GM23248 (cell line): ENCODE data around the gene CEP295NL. TPM values are rescaled to one million over a fixed set of nuclear protein-coding genes. Genes with fewer than 3 reads are reported as not detected.
"Not testable (repeated sequence)": the region's sequence is repeated elsewhere in the genome, so short reads cannot be mapped to it uniquely, and the experiment has no call there.

Experiments
- DNase-seq: peaks from one replicate; pipeline ENCODE4 v3.0.0-alpha.2; 2015
- H2AFZ ChIP-seq: fragments of 200-600 bp; sonication (generic); 2 replicates; pipeline ENCODE4 v1.6.1; 2016; ENCODE audit warnings: antibody characterized with exemption
- H3F3A ChIP-seq: fragments of 200-600 bp; sonication (generic); 2 replicates; pipeline ENCODE4 v1.6.1; 2016; ENCODE audit warnings: mild to moderate bottlenecking, antibody characterized with exemption, mixed run types; ENCODE audit not compliant: insufficient read depth
- H3K27ac ChIP-seq: fragments of 200-600 bp; sonication (generic); 2 replicates; pipeline ENCODE4 v1.5.1; 2016; ENCODE audit warnings: mild to moderate bottlenecking
- H3K27me3 ChIP-seq: fragments of 200-600 bp; sonication (generic); replicated peaks from 2 replicates; pipeline ENCODE4 v1.6.1; 2016; ENCODE audit warnings: mild to moderate bottlenecking; ENCODE audit not compliant: insufficient read depth
- H3K36me3 ChIP-seq: fragments of 200-600 bp; sonication (generic); 2 replicates; pipeline ENCODE4 v1.6.1; 2016; ENCODE audit warnings: low read depth, mild to moderate bottlenecking
- H3K4me1 ChIP-seq: fragments of 200-600 bp; sonication (generic); 2 replicates; pipeline ENCODE4 v1.6.1; 2016; ENCODE audit warnings: mild to moderate bottlenecking; ENCODE audit not compliant: insufficient read depth
- H3K4me2 ChIP-seq: fragments of 200-600 bp; sonication (generic); one replicate; pipeline ENCODE4 v1.6.1; 2016; ENCODE audit warnings: mild to moderate bottlenecking; ENCODE audit not compliant: unreplicated experiment
- H3K4me3 ChIP-seq: fragments of 200-600 bp; sonication (generic); 2 replicates; pipeline ENCODE4 v1.5.1; 2016; ENCODE audit warnings: mild to moderate bottlenecking
- H3K79me2 ChIP-seq: fragments of 200-600 bp; sonication (generic); 2 replicates; pipeline ENCODE4 v1.6.1; 2016; ENCODE audit warnings: mild to moderate bottlenecking; ENCODE audit not compliant: insufficient read depth
- H3K9ac ChIP-seq: fragments of 200-600 bp; sonication (generic); 2 replicates; pipeline ENCODE4 v1.6.1; 2016; ENCODE audit warnings: mild to moderate bottlenecking
- H3K9me2 ChIP-seq: fragments of 200-600 bp; sonication (generic); 2 replicates; pipeline ENCODE4 v1.6.1; 2016; ENCODE audit warnings: mixed run types, mild to moderate bottlenecking, moderate library complexity; ENCODE audit not compliant: insufficient read depth
- H3K9me3 ChIP-seq: fragments of 200-600 bp; sonication (generic); one replicate; pipeline ENCODE4 v1.6.1; 2017; ENCODE audit warnings: low read depth
- H4K20me1 ChIP-seq: fragments of 200-600 bp; sonication (generic); 2 replicates; pipeline ENCODE4 v1.6.0; 2016; ENCODE audit not compliant: insufficient read depth
- EZH2 ChIP-seq: fragments of 200-600 bp; sonication (generic); IDR thresholded peaks from 2 replicates; pipeline ENCODE4 v1.6.1; 2018; ENCODE audit warnings: antibody characterized with exemption, mild to moderate bottlenecking; ENCODE audit not compliant: insufficient read depth, poor library complexity, severe bottlenecking
- EZH2phosphoT487 ChIP-seq: fragments of 200-600 bp; sonication (generic); IDR thresholded peaks from 2 replicates; pipeline ENCODE4 v1.6.1; 2018; ENCODE audit warnings: antibody characterized with exemption, moderate library complexity, mild to moderate bottlenecking, low read depth; ENCODE audit not compliant: insufficient read depth
- WGBS, 2 experiments: methylation state at CpG; one replicate each; pipeline ENCODE4 v1.1.6; 2015 to 2017; ENCODE audit warnings: low lambda C conversion rate in 2 of 2, low coverage in 1 of 2; ENCODE audit errors: missing lambda C conversion rate in 2 of 2; 5-methylcytosine and 5-hydroxymethylcytosine counted together
- in situ Hi-C: fragments of 300-500 bp; cut with MboI; formaldehyde crosslinking; loops from 2 replicates; pipeline ENCODE4 v1.15.0; 2020
- polyA plus RNA-seq: library from polyadenylated mRNA; unstranded; fragments of >200 nt; fragmentation: Nextera tagmentation; extraction: Ambion mirVana; gene quantifications from 2 replicates; pipeline ENCODE4 v1.2.1, GENCODE V29; 2016
- total RNA-seq: library from RNA; depleted of rRNA; stranded (reverse); fragments of >200 nt; shearing (Covaris generic); gene quantifications from 2 replicates; pipeline ENCODE4 v1.2.3, GENCODE V29; 2014

Gene CEP295NL
- total and polyA plus RNA-seq, 2 experiments from 2014 or later = 0.11 to 0.14 TPM

GRCh38 chr17:78917451-78918275, 14.7 kb upstream of the CEP295NL start:
- Histone ChIP-seq H3K36me3 (peaks cover 4% of the 10 kb centered on the region), H3K27me3 (no peaks in the 10 kb centered on the region), H4K20me1 (no peaks in the 10 kb centered on the region; the same call in 1 of the 2 replicates), H3K9ac (peak overlapping the region; percentile 25; the same call in 1 of the 2 replicates), H3K79me2 (peaks cover 100% of the 10 kb centered on the region), H3K4me2 (no peak overlapping the region), H3K9me3 (no peaks in the 10 kb centered on the region), H3K9me2 (no peaks in the 10 kb centered on the region), H3F3A (peaks cover 46% of the 10 kb centered on the region), H3K4me3 (no peak overlapping the region), H3K27ac (peak overlapping the region; percentile 42), H3K4me1 (peaks cover 53% of the 10 kb centered on the region), H2AFZ (no peak overlapping the region)
- 81 to 82% methylated on average over 18 to 21 of the region's 21 CpGs for WGBS, 2 experiments
- in situ Hi-C loops = no loop called here
- TF ChIP-seq EZH2phosphoT487 = no peak
- DNase-seq = no peak

GRCh38 chr17:78915872-78916632, 13.1 kb upstream of the CEP295NL start:
- Histone ChIP-seq H3K9me3 (no peaks in the 10 kb centered on the region), H3K9ac (peak overlapping the region; percentile 73), H3K4me2 (peak overlapping the region; percentile 63), H3K27me3 (no peaks in the 10 kb centered on the region), H3F3A (peaks cover 30% of the 10 kb centered on the region), H2AFZ (0 out of 2 replicates have a peak overlapping the region, but pooled peaks have one; percentile 6), H3K36me3 (peaks cover 4% of the 10 kb centered on the region), H3K4me3 (peak overlapping the region; percentile 53), H3K79me2 (peaks cover 100% of the 10 kb centered on the region), H3K4me1 (peaks cover 37% of the 10 kb centered on the region), H3K27ac (peak overlapping the region; percentile 86), H4K20me1 (no peaks in the 10 kb centered on the region; the same call in 1 of the 2 replicates), H3K9me2 (no peaks in the 10 kb centered on the region)
- DNase-seq = peak; percentile 93
- WGBS, 2 experiments = 20 to 22% methylated on average over 17 of the region's 17 CpGs
- in situ Hi-C loops = no loop called here
- no peak for TF ChIP-seq EZH2phosphoT487
- no peak for TF ChIP-seq EZH2

- WGBS, 2 experiments = 87 to 90% methylated on average over 15 of the region's 15 CpGs
- no peak for DNase-seq
- Histone ChIP-seq H3K4me3 (no peak overlapping the region), H3K36me3 (peaks cover 4% of the 10 kb centered on the region), H2AFZ (no peak overlapping the region), H3K9ac (no peak overlapping the region), H3F3A (peaks cover 31% of the 10 kb centered on the region), H3K9me2 (no peaks in the 10 kb centered on the region), H4K20me1 (peaks cover 11% of the 10 kb centered on the region), H3K27ac (no peak overlapping the region), H3K79me2 (peaks cover 100% of the 10 kb centered on the region), H3K27me3 (no peaks in the 10 kb centered on the region), H3K4me1 (peaks cover 19% of the 10 kb centered on the region), H3K4me2 (no peak overlapping the region), H3K9me3 (no peaks in the 10 kb centered on the region)
- TF ChIP-seq EZH2 (no peak), EZH2phosphoT487 (no peak)
- in situ Hi-C loops = no loop called here
Measured at GRCh38 chr17:78913115-78913514, 10.1 kb upstream of the CEP295NL start.

GRCh38 chr17:78912082-78912481, 9.1 kb upstream of the CEP295NL start:
- Histone ChIP-seq H3K4me1 (peaks cover 19% of the 10 kb centered on the region), H3K4me2 (no peak overlapping the region), H3K79me2 (peaks cover 100% of the 10 kb centered on the region), H3K36me3 (no peaks in the 10 kb centered on the region), H3F3A (peaks cover 31% of the 10 kb centered on the region), H3K9ac (no peak overlapping the region), H2AFZ (no peak overlapping the region), H3K9me3 (no peaks in the 10 kb centered on the region), H3K27ac (no peak overlapping the region), H3K9me2 (no peaks in the 10 kb centered on the region), H3K27me3 (no peaks in the 10 kb centered on the region), H3K4me3 (no peak overlapping the region), H4K20me1 (peaks cover 22% of the 10 kb centered on the region)
- no peak for DNase-seq
- WGBS, 2 experiments = 69 to 81% methylated on average over 8 of the region's 8 CpGs
- in situ Hi-C loops = no loop called here
- TF ChIP-seq EZH2phosphoT487 (no peak), EZH2 (no peak)

GRCh38 chr17:78911543-78911942, 8.5 kb upstream of the CEP295NL start:
- H3K4me2 ChIP-seq, H3K27ac ChIP-seq, H3K9ac ChIP-seq, in situ Hi-C loops, DNase-seq, H2AFZ ChIP-seq, H3K27me3 ChIP-seq, H3K9me3 ChIP-seq, H3K36me3 ChIP-seq, H3K4me3 ChIP-seq, H3K9me2 ChIP-seq: not testable (repeated sequence)
- 95 to 97% methylated on average over 7 of the region's 7 CpGs for WGBS, 2 experiments
- Histone ChIP-seq H3K4me1 (peaks cover 15% of the 10 kb centered on the region), H4K20me1 (peaks cover 25% of the 10 kb centered on the region), H3F3A (peaks cover 28% of the 10 kb centered on the region), H3K79me2 (peaks cover 100% of the 10 kb centered on the region)
